ENCODE measurements around the gene PTGR3. TPM values are rescaled to one million over a fixed set of nuclear protein-coding genes. Genes with fewer than 3 reads are reported as not detected.

The PTGR3 gene
- total RNA-seq, 1 donor = 12.1 TPM

GRCh38 chr18:75252136-75252535, 43.2 kb upstream of the PTGR3 start:
- H3K4me3 ChIP-seq (ENCODE audit: low read depth, low read length) = no peak overlapping the region
- no peak for TF ChIP-seq CTCF (IDR thresholded peaks at IDR 0.05; ENCODE audit: insufficient read depth, low read depth, low read length)
- no peak for DNase-seq (ENCODE audit: low read depth)

- H3K4me3 ChIP-seq (ENCODE audit: low read depth, low read length) = no peak overlapping the region
- DNase-seq (ENCODE audit: low read depth) = no peak
- no peak for TF ChIP-seq CTCF (IDR thresholded peaks at IDR 0.05; ENCODE audit: insufficient read depth, low read depth, low read length)
Observed at GRCh38 chr18:75251466-75251865, 42.5 kb upstream of the PTGR3 start.

GRCh38 chr18:75250471-75250821, 41.5 kb upstream of the PTGR3 start:
- TF ChIP-seq CTCF (IDR thresholded peaks at IDR 0.05; ENCODE audit: insufficient read depth, low read depth, low read length) = no peak
- no peak overlapping the region for H3K4me3 ChIP-seq (ENCODE audit: low read depth, low read length)

GRCh38 chr18:75249672-75250470, 40.9 kb upstream of the PTGR3 start:
- no peak overlapping the region for H3K4me3 ChIP-seq (ENCODE audit: low read depth, low read length)
- no peak for TF ChIP-seq CTCF (IDR thresholded peaks at IDR 0.05; ENCODE audit: insufficient read depth, low read depth, low read length)
- DNase-seq (ENCODE audit: low read depth) = no peak

More at GRCh38 chr18:75250471-75250821, 41.5 kb upstream of the PTGR3 start:
- DNase-seq (ENCODE audit: low read depth) = no peak

GRCh38 chr18:75249175-75249518, 40.2 kb upstream of the PTGR3 start:
- TF ChIP-seq CTCF (IDR thresholded peaks at IDR 0.05; ENCODE audit: insufficient read depth, low read depth, low read length) = no peak
- H3K4me3 ChIP-seq (ENCODE audit: low read depth, low read length) = no peak overlapping the region

GRCh38 chr18:75248426-75249174, 39.7 kb upstream of the PTGR3 start:
- peak overlapping the region; percentile 48 for H3K4me3 ChIP-seq (ENCODE audit: low read depth, low read length)
- TF ChIP-seq CTCF (IDR thresholded peaks at IDR 0.05; ENCODE audit: insufficient read depth, low read depth, low read length) = no peak
- DNase-seq (ENCODE audit: low read depth) = peak; percentile 52

More at GRCh38 chr18:75249175-75249518, 40.2 kb upstream of the PTGR3 start:
- DNase-seq (ENCODE audit: low read depth) = no peak
